Osteocyte (in vitro differentiated cells): ENCODE results near the gene WNT16. TPM values are rescaled to one million over a fixed set of nuclear protein-coding genes. Genes with fewer than 3 reads are reported as not detected.

Source experiments
- DNase-seq: peaks from one replicate; pipeline ENCODE4 v3.0.0; 2021; ENCODE audit warnings: mixed read lengths; ENCODE audit not compliant: unreplicated experiment; ENCODE audit errors: extremely low spot score
- H3K27ac Mint-ChIP-seq: one replicate; pipeline ENCODE4 v1.8.0; 2021; ENCODE audit warnings: mild to moderate bottlenecking, mixed read lengths; ENCODE audit not compliant: unreplicated experiment
- H3K27me3 Mint-ChIP-seq: one replicate; pipeline ENCODE4 v1.8.0; 2021; ENCODE audit warnings: mixed read lengths; ENCODE audit not compliant: unreplicated experiment
- H3K36me3 Mint-ChIP-seq: one replicate; pipeline ENCODE4 v1.8.0; 2021; ENCODE audit warnings: mixed read lengths; ENCODE audit not compliant: unreplicated experiment
- H3K4me1 Mint-ChIP-seq: one replicate; pipeline ENCODE4 v1.8.0; 2021; ENCODE audit warnings: mixed read lengths; ENCODE audit not compliant: unreplicated experiment
- H3K4me3 Mint-ChIP-seq: one replicate; pipeline ENCODE4 v1.8.0; 2021; ENCODE audit warnings: mild to moderate bottlenecking, moderate library complexity, mixed read lengths; ENCODE audit not compliant: unreplicated experiment
- H3K9me3 Mint-ChIP-seq: one replicate; pipeline ENCODE4 v1.8.0; 2021; ENCODE audit warnings: mixed read lengths; ENCODE audit not compliant: unreplicated experiment
- total RNA-seq: library from RNA; stranded (reverse); gene quantifications from 2 replicates; pipeline ENCODE4 v1.2.1, GENCODE V29; 2021
- TF ChIP-seq, protein P1 (sequence below): fragments of 200-600 bp; sonication (generic); IDR thresholded peaks from 2 replicates; pipeline ENCODE4 v1.5.0; 2021; ENCODE audit warnings: antibody characterized with exemption, mild to moderate bottlenecking, moderate library complexity

WNT16 gene
- total RNA-seq, 1 donor from 2014 or later, result 0.81 TPM

DNA sequence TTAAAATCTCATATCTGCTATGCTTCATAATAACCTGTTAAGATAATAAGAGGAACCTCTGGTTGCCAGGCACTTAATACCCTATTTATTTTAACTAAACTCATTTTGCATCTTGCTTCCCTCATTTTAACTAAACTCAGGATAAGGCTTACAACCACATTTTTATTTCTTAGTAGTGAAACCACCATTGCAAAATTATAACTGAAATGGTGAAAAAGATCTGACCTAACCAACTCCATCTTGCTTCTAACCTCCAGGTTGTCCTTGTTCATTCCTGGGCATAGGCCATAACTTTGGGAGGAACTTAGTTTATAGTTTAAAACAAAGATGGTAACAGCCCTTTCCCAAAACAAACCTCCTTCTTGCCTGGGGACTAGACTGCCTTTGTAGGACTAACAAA, 61.3 kb downstream of the WNT16 start:
- TF ChIP-seq, protein P1, sequence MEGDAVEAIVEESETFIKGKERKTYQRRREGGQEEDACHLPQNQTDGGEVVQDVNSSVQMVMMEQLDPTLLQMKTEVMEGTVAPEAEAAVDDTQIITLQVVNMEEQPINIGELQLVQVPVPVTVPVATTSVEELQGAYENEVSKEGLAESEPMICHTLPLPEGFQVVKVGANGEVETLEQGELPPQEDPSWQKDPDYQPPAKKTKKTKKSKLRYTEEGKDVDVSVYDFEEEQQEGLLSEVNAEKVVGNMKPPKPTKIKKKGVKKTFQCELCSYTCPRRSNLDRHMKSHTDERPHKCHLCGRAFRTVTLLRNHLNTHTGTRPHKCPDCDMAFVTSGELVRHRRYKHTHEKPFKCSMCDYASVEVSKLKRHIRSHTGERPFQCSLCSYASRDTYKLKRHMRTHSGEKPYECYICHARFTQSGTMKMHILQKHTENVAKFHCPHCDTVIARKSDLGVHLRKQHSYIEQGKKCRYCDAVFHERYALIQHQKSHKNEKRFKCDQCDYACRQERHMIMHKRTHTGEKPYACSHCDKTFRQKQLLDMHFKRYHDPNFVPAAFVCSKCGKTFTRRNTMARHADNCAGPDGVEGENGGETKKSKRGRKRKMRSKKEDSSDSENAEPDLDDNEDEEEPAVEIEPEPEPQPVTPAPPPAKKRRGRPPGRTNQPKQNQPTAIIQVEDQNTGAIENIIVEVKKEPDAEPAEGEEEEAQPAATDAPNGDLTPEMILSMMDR, result no peak
- Mint-ChIP-seq H3K9me3 (peaks cover 4% of the 10 kb centered on the region), H3K4me1 (peaks cover 39% of the 10 kb centered on the region), H3K27ac (no peak overlapping the region), H3K36me3 (peaks cover 7% of the 10 kb centered on the region), H3K27me3 (no peaks in the 10 kb centered on the region), H3K4me3 (no peak overlapping the region)
- DNase-seq, result no peak

DNA sequence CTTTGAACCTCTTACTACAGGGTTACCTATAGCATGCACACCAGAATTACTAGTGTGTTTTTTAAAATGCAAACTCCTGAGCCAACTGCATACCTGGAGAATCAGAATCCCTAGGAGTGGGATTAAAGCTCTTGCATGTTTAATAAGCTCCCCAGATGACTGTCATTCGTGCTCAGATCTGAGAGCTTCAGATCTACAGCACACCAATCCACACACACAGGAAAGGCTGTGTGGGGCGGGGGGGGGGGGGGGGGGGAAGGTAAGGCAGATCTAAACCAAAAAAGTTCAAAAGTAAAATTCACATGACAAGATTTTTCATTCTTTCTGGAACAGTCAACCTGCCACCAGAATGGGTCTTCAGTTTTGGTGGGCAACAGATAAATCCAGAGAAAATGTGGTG, 61.8 kb downstream of the WNT16 start:
- DNase-seq, result no peak
- H3K27me3 Mint-ChIP-seq, result no peaks in the 10 kb centered on the region
- H3K4me1 Mint-ChIP-seq, result peaks cover 34% of the 10 kb centered on the region
- H3K27ac Mint-ChIP-seq, result no peak overlapping the region
- H3K9me3 Mint-ChIP-seq, result peaks cover 4% of the 10 kb centered on the region
- H3K4me3 Mint-ChIP-seq, result no peak overlapping the region
- TF ChIP-seq, protein P1, result no peak
- peaks cover 7% of the 10 kb centered on the region for H3K36me3 Mint-ChIP-seq

Other genes starting within 250 kb of the WNT16 start
- 37.4 and 42.0 TPM in 2 replicates for gene FAM3C, start 67.3 kb downstream of the WNT16 start, total RNA-seq